GM13976 (cell line): ENCODE measurements around the gene SLC6A12.

Source experiments
- DNase-seq: peaks from one replicate; pipeline ENCODE4 v3.0.0; 2012; ENCODE audit warnings: low spot score
- CTCF ChIP-seq: IDR thresholded peaks from 2 replicates; pipeline ENCODE4 v1.5.1; 2012; ENCODE audit warnings: borderline replicate concordance, mild to moderate bottlenecking; ENCODE audit not compliant: insufficient read depth; ENCODE audit errors: extremely low read depth, missing control alignments, control extremely low read depth
- in situ Hi-C: fragments of 300-500 bp; cut with MboI; formaldehyde crosslinking; loops from one replicate; pipeline ENCODE4 v1.12.0; 2022; ENCODE audit warnings: low sequenced_read_pairs, mixed read lengths, inconsistent platforms; ENCODE audit not compliant: unreplicated experiment

Gene SLC6A12

GRCh38 chr12:214003-214741 is at the start of gene SLC6A12:
Gene SLC6A12, minus strand, starts transcription at chr12:214157. Its CDS starts 4,171 bp downstream, at chr12:209986.
- DNase-seq = no peak
- in situ Hi-C loops = no loop called here
- TF ChIP-seq CTCF = no peak

GRCh38 chr12:263574-263973 is 49.6 kb upstream of the SLC6A12 start:
- no peak for DNase-seq
- TF ChIP-seq CTCF = no peak
- in situ Hi-C loops = no loop called here

- in situ Hi-C loops = no loop called here
- TF ChIP-seq CTCF = no peak
- no peak for DNase-seq
Observed at GRCh38 chr12:262817-263216, 48.9 kb upstream of the SLC6A12 start, which contains the start of gene SLC6A13. Gene SLC6A13, minus strand, starts transcription at chr12:262836. Its CDS starts 2,784 bp downstream, at chr12:260052.

- no peak for DNase-seq
- no peak for TF ChIP-seq CTCF
- in situ Hi-C loops = no loop called here
Observed at GRCh38 chr12:262113-262512, 48.2 kb upstream of the SLC6A12 start.

- in situ Hi-C loops = no loop called here
- DNase-seq = no peak
- no peak for TF ChIP-seq CTCF
Observed at GRCh38 chr12:257521-258321, 43.8 kb upstream of the SLC6A12 start.

- in situ Hi-C loops = no loop called here
- TF ChIP-seq CTCF = no peak
- DNase-seq = no peak
Observed at GRCh38 chr12:256958-257357, 43.0 kb upstream of the SLC6A12 start.
